Stimulated activated effector memory CD8-positive, alpha-beta T cell treated with anti-CD3 and anti-CD28 coated beads, Interleukin-12 subunit alpha, Interleukin-12 subunit beta, amount 100 ng/mL, for 72 hours (primary cell): ENCODE data around the gene CLDN4.

Source experiments
- ATAC-seq: fragments of 150-1000 bp; cut with Tn5 transposase; 2 replicates; pipeline ENCODE4 v1.10.0; 2021
- DNase-seq, 2 donors: peaks; one replicate each; pipeline ENCODE4 v3.0.0; 2021 to 2022; ENCODE audit warnings: low spot score in 2 of 2
- H3K27ac Mint-ChIP-seq: one replicate; pipeline ENCODE4 v1.8.0; 2022; ENCODE audit warnings: mild to moderate bottlenecking, mixed read lengths
- H3K36me3 Mint-ChIP-seq: one replicate; pipeline ENCODE4 v1.8.0; 2022; ENCODE audit warnings: mild to moderate bottlenecking, mixed read lengths
- H3K4me1 Mint-ChIP-seq: one replicate; pipeline ENCODE4 v1.8.0; 2022; ENCODE audit warnings: mixed read lengths
- H3K4me3 Mint-ChIP-seq: one replicate; pipeline ENCODE4 v1.8.0; 2022; ENCODE audit warnings: mild to moderate bottlenecking, mixed read lengths
- H3K9me3 Mint-ChIP-seq: one replicate; pipeline ENCODE4 v1.8.0; 2022; ENCODE audit warnings: mixed read lengths

Gene CLDN4

DNA sequence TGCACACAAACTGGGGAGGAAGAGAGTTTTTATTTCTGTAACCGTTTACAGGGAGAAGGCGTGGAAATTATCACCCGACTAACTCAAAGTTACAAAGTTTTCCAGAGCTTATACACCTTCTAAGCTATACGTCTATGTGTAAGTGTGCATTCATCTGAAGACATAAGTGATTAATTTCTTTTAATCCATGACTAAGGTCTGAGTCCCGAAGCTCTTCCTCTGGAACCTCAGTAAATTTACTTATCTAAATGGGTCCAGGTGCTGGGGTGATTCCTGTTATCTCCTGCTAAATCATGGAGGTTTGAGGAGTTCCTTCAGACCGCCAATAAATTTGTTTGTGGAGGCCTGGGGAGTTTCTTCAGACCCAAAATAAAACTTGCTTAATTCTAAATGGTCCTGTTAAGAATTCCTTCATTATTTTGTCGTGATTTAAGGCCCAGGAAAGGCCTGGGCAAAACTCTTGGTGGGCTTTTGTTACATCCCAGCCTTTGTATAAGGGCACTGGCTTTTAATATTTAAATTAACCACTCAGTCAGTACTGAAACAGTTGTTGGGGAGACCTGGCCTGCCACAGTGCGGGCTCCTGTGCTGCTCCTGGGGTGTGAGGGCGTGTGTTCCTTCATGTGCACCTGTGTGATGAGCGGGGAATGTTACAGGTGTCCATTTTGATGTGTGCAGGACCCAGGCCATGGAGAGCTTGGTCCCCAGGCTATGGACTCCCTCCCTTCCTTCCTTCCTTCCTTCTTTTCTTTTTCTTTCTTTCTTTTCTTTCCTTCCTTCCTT, 17.3 kb downstream of the CLDN4 start:
- Mint-ChIP-seq H3K27ac (no peak overlapping the region), H3K4me3 (no peak overlapping the region), H3K9me3 (no peaks in the 10 kb centered on the region), H3K4me1 (peaks cover 29% of the 10 kb centered on the region), H3K36me3 (no peaks in the 10 kb centered on the region)
- no peak for ATAC-seq
- DNase-seq, result no peak

DNA sequence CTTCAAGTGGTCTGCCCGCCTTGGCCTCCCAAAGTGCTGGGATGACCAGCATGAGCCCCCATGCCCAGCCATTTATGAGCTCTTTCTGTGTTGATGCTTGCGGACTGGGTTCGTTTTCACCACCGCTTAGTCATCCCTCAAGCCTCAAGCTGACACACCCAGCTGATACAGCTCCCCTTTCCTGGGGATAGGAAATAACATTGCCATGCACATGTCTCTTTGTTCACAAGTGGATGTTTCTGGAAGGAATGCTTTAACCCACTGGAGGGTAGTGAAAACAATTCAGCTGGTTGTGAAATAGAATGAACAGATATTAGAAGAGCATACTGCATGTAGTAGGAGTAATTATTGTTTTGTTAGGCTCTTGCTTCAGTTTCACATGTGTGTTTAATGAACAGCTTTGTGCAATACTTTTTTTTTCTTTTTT, 20.0 kb downstream of the CLDN4 start:
- H3K4me3 Mint-ChIP-seq, result no peak overlapping the region
- H3K4me1 Mint-ChIP-seq, result peaks cover 28% of the 10 kb centered on the region
- no peak for DNase-seq
- H3K9me3 Mint-ChIP-seq, result no peaks in the 10 kb centered on the region
- peak overlapping the region; percentile 79 for H3K27ac Mint-ChIP-seq
- H3K36me3 Mint-ChIP-seq, result no peaks in the 10 kb centered on the region
- ATAC-seq, result no peak

DNA sequence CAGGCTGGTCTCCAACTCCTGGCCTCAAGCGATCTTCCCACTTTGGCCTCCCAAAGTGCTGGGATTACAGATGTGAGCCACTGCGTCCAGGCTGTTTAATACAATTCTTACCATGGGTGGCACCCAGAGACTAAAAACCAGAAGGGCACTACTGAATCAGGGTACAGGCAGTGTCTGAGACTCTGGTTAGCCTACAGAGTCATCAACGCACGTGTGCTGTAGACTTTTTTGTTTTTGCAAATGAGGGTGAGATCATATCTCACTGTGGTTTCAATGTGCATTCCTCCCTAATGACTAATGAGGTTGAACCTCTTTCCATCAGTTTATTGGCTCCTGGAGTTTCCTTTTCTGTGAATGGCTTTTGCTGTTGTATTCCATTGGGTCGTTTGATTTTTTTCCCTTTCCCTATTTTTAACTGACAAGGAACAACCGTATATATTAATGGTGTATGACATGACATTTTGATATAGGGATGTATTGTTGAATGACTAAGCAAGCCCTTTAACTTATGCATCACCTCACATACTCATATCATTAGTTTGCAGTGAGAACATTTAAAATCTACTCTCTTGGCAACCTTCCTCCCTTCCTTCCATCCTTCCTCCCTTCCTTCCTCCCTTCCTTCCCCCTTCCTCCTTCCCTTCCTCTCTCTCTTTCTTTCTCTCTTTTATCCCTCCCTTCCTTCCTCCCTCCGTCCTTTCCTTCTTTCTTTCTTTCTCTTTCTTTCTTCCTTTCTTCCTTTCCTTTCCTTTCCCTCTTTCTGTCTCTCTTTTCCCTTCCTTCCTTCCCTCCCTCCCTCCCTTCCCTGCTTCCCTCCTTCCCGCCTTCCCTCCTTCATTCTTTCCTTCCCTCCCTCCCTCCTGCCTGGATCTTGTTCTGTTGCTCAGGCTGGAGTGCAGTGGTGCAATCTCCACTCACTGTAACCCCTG, 20.9 kb downstream of the CLDN4 start:
- ATAC-seq (peak; percentile 98), DNase-seq (no peak)
- no peaks in the 10 kb centered on the region for H3K9me3 Mint-ChIP-seq
- H3K27ac Mint-ChIP-seq, result peak overlapping the region; percentile 79
- peaks cover 29% of the 10 kb centered on the region for H3K4me1 Mint-ChIP-seq
- H3K4me3 Mint-ChIP-seq, result no peak overlapping the region
- no peaks in the 10 kb centered on the region for H3K36me3 Mint-ChIP-seq

DNA sequence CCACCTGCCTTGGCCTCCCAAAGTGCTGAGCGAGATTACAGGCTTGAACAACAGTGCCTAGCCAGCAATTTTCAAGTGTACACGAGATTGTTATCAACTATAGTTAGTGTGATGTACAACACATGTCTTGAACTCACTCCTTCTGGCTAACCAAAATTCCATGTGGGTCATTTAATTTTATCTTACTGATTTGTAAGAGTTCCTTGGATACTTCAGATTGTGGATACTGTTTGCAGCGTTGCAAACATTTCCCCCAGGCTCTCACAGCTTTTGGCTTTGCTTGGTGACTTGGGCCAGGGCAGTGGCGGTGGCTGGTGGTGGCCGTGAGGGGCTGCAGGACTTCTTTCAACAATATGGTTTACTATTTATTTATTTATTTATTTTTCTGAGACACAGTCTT, 21.7 kb downstream of the CLDN4 start:
- H3K4me1 Mint-ChIP-seq, result peaks cover 29% of the 10 kb centered on the region
- H3K27ac Mint-ChIP-seq, result peak overlapping the region; percentile 79
- DNase-seq (no peak), ATAC-seq (no peak)
- H3K36me3 Mint-ChIP-seq, result no peaks in the 10 kb centered on the region
- H3K4me3 Mint-ChIP-seq, result no peak overlapping the region
- H3K9me3 Mint-ChIP-seq, result no peaks in the 10 kb centered on the region

DNA sequence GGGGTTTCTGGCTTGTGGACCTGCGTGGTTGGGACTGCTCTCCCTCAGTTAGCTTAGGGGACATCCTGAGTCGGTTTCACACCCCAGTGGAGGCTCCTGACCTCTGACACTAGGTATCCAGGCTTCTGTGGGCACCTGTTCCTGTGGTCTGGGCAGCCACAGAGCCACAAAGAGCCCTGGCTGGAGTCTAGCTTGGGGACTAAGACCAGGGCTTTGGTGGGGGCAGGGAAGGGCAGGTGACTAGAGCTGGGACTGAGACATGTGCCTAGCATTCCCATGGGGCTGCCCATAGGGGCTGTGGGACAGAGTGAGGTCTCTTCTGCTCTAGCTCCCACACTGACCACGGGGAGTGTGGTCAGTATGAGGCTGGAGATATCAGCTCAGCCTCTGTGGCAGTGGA, 26.1 kb downstream of the CLDN4 start:
- no peaks in the 10 kb centered on the region for H3K9me3 Mint-ChIP-seq
- H3K4me1 Mint-ChIP-seq, result peaks cover 15% of the 10 kb centered on the region
- H3K4me3 Mint-ChIP-seq, result no peak overlapping the region
- DNase-seq (no peak), ATAC-seq (no peak)
- H3K36me3 Mint-ChIP-seq, result no peaks in the 10 kb centered on the region
- peak overlapping the region; percentile 75 for H3K27ac Mint-ChIP-seq

DNA sequence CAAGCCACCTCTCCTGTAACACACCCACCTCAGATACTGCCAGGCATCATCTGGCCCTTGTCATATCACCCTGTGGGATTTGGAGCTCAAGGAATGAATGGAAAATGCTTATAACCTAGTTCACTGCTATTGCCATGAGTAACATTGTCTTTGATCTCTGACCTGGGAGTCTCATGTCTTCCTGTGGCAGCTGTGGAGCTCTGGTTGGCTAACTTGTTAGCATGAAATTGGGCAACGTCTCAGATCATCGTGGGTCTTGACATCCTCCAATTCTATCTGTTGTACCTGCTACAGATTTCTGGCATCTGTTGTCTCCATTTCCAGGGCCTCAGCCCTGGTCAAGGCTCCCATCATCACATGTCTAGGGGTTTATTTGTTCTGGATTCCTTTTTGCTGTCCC, 28.0 kb downstream of the CLDN4 start:
- ATAC-seq, result no peak
- DNase-seq, result no peak
- no peak overlapping the region for H3K27ac Mint-ChIP-seq
- H3K36me3 Mint-ChIP-seq, result no peaks in the 10 kb centered on the region
- no peak overlapping the region for H3K4me3 Mint-ChIP-seq
- H3K9me3 Mint-ChIP-seq, result no peaks in the 10 kb centered on the region
- peaks cover 10% of the 10 kb centered on the region for H3K4me1 Mint-ChIP-seq

DNA sequence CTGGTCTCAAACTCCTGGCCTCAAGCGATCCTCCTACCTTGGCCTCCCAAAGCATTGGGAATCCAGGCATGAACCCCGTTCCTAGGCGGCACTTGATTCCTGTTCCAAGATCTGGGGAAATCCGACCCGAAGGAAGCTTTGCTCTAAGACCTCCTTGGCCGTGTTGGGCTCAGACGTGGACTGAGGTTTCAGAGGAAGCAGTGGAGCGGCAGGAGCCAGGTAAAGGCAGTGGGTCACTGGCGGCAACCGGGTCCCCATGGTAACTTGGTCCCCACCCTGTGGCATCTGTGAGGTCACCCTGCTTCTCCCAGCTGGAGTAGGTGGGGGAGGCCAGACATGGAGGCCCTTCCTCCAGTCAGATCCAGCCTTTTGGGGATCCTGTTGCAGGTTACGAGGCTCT, 30.1 kb downstream of the CLDN4 start, which contains the start of gene TMEM270:
Gene TMEM270 (plus strand): TSS at position 301 of the 400 bp plus-strand sequence. CDS start 36 bp downstream, at position 337.
- ATAC-seq (no peak), DNase-seq (no peak)
- H3K36me3 Mint-ChIP-seq, result no peaks in the 10 kb centered on the region
- H3K9me3 Mint-ChIP-seq, result no peaks in the 10 kb centered on the region
- peaks cover under 1% of the 10 kb centered on the region for H3K4me1 Mint-ChIP-seq
- no peak within 1 kb of the TSS for H3K27ac Mint-ChIP-seq
- H3K4me3 Mint-ChIP-seq, result no peak within 1 kb of the TSS

DNA sequence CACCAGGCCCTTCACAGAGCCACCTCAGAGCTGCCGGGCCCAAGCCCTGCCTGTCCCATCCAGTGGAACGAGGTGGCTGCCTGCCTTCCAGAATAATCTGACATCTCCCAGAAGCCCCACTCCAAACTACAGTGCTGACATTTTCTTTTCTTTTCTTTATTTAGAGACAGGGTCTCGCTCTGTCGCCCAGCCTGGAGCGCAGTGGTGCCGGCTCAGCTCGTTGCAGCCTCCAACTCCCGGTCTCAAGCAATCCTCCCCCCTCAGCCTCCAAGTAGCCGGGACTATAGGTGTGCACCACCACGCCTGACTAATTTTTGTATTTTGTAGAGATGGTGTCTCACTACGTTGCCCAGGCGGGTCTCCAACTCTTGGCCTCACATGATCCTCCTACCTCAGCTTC, 30.5 kb downstream of the CLDN4 start:
- no peak for ATAC-seq

DNA sequence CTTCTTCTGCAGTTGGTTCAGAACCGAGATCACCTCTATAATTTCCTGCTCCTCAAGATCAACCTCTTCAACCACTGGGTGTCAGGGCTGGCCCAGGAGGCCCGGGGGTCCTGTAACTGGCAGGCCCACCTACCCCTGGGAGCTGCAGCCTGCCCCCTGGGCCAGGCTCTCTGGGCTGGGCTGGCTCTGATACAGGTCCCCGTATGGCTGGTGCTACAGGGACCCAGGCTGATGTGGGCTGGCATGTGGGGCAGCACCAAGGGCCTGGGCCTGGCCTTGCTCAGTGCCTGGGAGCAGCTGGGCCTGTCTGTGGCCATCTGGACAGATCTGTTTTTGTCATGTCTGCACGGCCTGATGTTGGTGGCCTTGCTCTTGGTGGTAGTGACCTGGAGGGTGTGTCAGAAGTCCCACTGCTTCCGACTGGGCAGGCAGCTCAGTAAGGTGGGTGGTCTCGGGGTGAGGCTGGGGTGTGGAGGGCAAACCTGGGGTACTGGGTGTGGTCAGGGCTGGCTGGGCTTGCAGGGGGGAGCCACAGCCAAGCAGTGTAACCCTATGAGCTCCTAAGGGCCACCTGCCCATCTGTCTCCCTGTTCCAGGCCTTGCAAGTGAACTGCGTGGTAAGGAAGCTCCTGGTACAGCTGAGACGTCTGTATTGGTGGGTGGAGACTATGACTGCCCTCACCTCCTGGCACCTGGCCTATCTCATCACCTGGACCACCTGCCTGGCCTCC, 34.4 kb downstream of the CLDN4 start:
- Mint-ChIP-seq H3K27ac (no peak overlapping the region), H3K4me3 (no peak overlapping the region)
- DNase-seq, result no peak

More for the DNA sequence above, 30.5 kb downstream of the CLDN4 start:
- DNase-seq, result no peak
- Mint-ChIP-seq H3K9me3 (no peaks in the 10 kb centered on the region), H3K4me1 (no peaks in the 10 kb centered on the region), H3K36me3 (no peaks in the 10 kb centered on the region), H3K27ac (no peak overlapping the region), H3K4me3 (no peak overlapping the region)

DNA sequence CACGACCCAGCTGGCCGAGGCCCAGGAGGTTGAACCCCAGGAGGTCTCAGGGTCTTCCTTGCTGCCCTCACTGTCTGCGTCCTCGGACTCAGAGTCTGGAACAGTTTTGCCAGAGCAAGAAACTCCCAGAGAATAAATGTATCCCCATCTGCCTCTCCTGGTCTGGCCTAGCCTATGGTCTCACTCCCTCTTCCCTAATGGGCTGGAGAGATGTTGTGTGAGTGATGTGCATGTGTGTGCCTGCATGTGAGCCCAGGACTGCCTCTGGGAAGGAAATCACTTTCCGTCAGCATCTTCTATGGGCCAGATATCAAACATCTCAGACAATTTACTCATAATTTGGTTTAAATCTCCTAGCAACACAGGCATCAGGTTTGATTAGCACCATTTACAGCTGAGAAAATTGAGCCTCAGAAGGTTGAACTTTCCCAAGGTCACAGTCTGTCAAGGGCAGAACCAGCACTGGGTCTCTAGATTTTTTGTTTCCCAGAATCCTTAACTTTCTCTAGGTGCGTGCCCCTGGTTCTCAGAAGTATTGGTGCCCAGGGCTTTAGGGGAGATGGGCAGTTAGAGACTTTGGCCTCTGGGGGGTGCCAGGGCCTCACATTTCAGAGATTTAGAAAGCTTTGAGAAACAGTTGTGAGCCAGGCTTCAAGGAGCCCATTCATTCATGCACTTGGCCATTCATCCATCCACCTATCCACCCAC, 35.1 kb downstream of the CLDN4 start:
- ATAC-seq (no peak), DNase-seq (no peak)
- Mint-ChIP-seq H3K36me3 (no peaks in the 10 kb centered on the region), H3K4me1 (no peaks in the 10 kb centered on the region), H3K9me3 (no peaks in the 10 kb centered on the region), H3K27ac (no peak overlapping the region), H3K4me3 (no peak overlapping the region)

More for the DNA sequence above, 34.4 kb downstream of the CLDN4 start:
- Mint-ChIP-seq H3K36me3 (no peaks in the 10 kb centered on the region), H3K9me3 (no peaks in the 10 kb centered on the region), H3K4me1 (no peaks in the 10 kb centered on the region)
- ATAC-seq, result peak; percentile 12

DNA sequence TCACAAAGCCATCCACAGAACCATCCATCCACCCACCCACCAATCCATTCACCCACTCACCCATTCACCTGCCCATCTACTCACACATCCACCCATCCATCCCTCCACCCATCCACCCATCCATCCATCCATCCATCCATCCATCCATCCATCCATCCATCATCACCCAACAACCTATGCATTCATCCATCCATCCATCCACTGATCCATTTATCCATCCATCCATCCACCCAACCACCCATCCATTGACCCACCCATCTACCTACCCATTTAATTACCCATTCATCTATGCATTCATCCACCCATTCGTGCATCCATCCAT, 35.6 kb downstream of the CLDN4 start:
- H3K4me3 Mint-ChIP-seq, result no peak overlapping the region
- no peaks in the 10 kb centered on the region for H3K36me3 Mint-ChIP-seq

DNA sequence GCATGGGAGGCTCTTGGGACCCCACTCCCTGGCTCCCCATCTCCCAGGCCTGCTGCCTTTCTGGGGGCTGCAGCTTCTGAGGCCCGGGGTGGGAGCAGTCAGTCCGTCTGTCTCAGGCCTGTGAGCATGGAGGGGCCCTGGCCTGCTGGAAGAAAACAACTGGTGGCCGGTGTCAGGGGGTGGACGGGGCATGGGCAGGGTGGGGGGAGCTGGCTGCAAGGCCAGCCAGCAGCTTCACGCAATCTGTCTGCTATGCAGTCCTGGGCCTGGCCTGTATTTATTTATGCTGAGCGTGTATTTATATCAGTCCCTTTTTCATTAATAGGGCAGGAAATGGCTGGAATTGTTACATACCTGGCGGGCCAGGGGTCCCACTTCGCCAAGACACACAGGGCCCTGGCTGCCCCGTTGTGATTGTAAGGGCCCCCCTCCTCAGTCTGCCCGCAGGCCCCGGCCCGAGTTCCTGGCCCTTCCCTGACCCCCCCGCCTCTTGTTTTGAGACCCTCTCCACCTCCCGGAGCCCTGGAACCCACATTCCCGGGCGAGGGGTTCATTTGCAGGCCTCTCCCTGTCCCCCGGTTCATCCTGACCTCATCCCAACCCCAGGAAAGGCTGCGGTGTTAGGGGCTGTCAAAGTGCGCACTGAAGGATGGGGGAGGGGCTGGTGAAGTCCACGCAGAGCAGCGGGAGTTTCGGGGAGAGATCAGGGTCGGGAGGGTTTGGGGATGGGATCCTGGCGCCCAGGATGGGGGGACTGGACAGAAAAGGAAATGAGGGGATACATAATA, 38.4 kb downstream of the CLDN4 start:
- ATAC-seq (no peak), DNase-seq (no peak)
- Mint-ChIP-seq H3K4me3 (no peak overlapping the region), H3K27ac (no peak overlapping the region), H3K36me3 (no peaks in the 10 kb centered on the region), H3K4me1 (no peaks in the 10 kb centered on the region), H3K9me3 (no peaks in the 10 kb centered on the region)

More for the DNA sequence above, 35.6 kb downstream of the CLDN4 start:
- DNase-seq, result no peak
- Mint-ChIP-seq H3K4me1 (no peaks in the 10 kb centered on the region), H3K9me3 (no peaks in the 10 kb centered on the region), H3K27ac (no peak overlapping the region)
- no peak for ATAC-seq

DNA sequence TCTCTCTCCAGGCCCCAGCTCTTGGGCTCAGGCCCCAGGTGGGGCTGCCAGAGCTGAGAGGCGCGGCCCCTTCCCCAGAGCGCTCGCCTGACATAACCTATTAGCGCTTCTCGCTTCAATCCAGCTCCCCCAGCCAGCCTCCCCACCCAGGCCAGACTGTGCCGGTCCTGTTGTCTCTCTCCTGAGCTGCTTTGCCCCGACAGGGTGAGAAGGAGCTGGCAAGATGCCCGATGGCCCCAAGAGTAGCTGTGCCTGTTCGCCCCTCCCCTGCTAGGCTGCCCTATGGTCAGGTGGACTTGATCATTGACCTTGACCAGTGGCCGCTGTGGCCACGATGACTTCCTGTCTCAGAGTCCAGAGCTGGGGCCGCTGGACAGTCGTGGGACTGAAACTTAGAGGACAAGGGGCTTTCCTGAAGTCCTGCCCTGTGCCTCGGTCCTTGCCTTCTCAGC, 39.3 kb downstream of the CLDN4 start:
- Mint-ChIP-seq H3K4me3 (no peak overlapping the region), H3K9me3 (no peaks in the 10 kb centered on the region), H3K27ac (no peak overlapping the region), H3K4me1 (no peaks in the 10 kb centered on the region), H3K36me3 (no peaks in the 10 kb centered on the region)
- no peak for ATAC-seq
- DNase-seq, result no peak
